Type B pancreatic cell (in vitro differentiated cells): Measurements from ENCODE around the gene CPD. TPM values are rescaled to one million over a fixed set of nuclear protein-coding genes. Genes with fewer than 3 reads are reported as not detected.
A peak's percentile ranks its signal among the peaks of the same experiment; 100 is the strongest.

ENCODE experiments used
- DNase-seq: peaks from one replicate; pipeline ENCODE4 v3.0.0; 2021; ENCODE audit warnings: mixed read lengths; ENCODE audit not compliant: unreplicated experiment; ENCODE audit errors: extremely low spot score
- H3K27ac Mint-ChIP-seq: 2 replicates; pipeline ENCODE4 v1.8.0; 2021; ENCODE audit warnings: mild to moderate bottlenecking, mixed read lengths
- H3K27me3 Mint-ChIP-seq: 2 replicates; pipeline ENCODE4 v1.8.0; 2021; ENCODE audit warnings: mixed read lengths
- H3K36me3 Mint-ChIP-seq: 2 replicates; pipeline ENCODE4 v1.8.0; 2021; ENCODE audit warnings: mixed read lengths
- H3K4me1 Mint-ChIP-seq: one replicate; pipeline ENCODE4 v1.8.0; 2021; ENCODE audit warnings: mixed read lengths; ENCODE audit not compliant: unreplicated experiment
- H3K4me3 Mint-ChIP-seq: 2 replicates; pipeline ENCODE4 v1.8.0; 2021; ENCODE audit warnings: mild to moderate bottlenecking, mixed read lengths
- H3K9me3 Mint-ChIP-seq: 2 replicates; pipeline ENCODE4 v1.8.0; 2021; ENCODE audit warnings: mixed read lengths
- long read RNA-seq: library from polyadenylated mRNA; unstranded; transcript quantifications from one replicate; pipeline ENCODE4 v2.0.0, GENCODE V29; 2020
- total RNA-seq: library from RNA; stranded (reverse); gene quantifications from 2 replicates; pipeline ENCODE4 v1.2.1, GENCODE V29; 2021; ENCODE audit warnings: low replicate concordance
- TF ChIP-seq, protein P1 (sequence below): fragments of 200-600 bp; sonication (generic); conservative IDR thresholded peaks from 2 replicates; pipeline ENCODE4 v1.5.0; 2021; ENCODE audit warnings: antibody characterized with exemption, mild to moderate bottlenecking

Gene CPD
- total RNA-seq: 56.2 and 71.2 TPM in 2 replicates
- long read RNA-seq, partial matches to known transcripts: 9 of 18 reads
- long read RNA-seq, other reads (novel, unspliced or antisense): 9 of 18 reads

DNA sequence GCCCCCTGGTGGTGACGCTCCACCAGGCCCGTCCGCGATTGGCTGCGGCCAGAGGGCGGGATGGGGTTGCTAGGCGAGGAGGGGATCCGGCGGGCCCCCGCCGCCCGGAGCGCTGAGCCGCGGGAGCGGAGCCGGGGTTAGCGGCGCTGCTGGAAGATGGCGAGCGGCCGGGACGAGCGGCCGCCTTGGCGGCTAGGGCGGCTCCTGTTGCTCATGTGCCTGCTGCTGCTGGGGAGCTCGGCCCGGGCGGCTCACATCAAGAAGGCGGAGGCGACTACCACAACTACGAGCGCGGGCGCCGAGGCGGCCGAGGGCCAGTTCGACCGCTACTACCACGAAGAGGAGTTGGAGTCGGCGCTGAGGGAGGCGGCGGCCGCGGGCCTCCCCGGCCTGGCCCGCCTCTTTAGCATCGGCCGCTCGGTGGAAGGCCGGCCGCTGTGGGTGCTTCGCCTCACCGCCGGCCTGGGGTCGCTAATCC lies at the start of gene CPD:
TSS of gene CPD (plus strand) at position 103 of the 478 bp plus-strand sequence. CDS start at position 157, 54 bp downstream.
- TF ChIP-seq, protein P1, sequence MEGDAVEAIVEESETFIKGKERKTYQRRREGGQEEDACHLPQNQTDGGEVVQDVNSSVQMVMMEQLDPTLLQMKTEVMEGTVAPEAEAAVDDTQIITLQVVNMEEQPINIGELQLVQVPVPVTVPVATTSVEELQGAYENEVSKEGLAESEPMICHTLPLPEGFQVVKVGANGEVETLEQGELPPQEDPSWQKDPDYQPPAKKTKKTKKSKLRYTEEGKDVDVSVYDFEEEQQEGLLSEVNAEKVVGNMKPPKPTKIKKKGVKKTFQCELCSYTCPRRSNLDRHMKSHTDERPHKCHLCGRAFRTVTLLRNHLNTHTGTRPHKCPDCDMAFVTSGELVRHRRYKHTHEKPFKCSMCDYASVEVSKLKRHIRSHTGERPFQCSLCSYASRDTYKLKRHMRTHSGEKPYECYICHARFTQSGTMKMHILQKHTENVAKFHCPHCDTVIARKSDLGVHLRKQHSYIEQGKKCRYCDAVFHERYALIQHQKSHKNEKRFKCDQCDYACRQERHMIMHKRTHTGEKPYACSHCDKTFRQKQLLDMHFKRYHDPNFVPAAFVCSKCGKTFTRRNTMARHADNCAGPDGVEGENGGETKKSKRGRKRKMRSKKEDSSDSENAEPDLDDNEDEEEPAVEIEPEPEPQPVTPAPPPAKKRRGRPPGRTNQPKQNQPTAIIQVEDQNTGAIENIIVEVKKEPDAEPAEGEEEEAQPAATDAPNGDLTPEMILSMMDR: no peak
- H3K9me3 Mint-ChIP-seq: no peaks in the 10 kb centered on the region
- peak within 1 kb of the TSS; percentile 92 for H3K4me3 Mint-ChIP-seq
- H3K27me3 Mint-ChIP-seq: no peaks in the 10 kb centered on the region
- H3K27ac Mint-ChIP-seq: peak within 1 kb of the TSS; percentile 86
- H3K4me1 Mint-ChIP-seq: peaks cover 50% of the 10 kb centered on the region
- peak; percentile 99 for DNase-seq
- peaks cover 3% of the 10 kb centered on the region for H3K36me3 Mint-ChIP-seq

DNA sequence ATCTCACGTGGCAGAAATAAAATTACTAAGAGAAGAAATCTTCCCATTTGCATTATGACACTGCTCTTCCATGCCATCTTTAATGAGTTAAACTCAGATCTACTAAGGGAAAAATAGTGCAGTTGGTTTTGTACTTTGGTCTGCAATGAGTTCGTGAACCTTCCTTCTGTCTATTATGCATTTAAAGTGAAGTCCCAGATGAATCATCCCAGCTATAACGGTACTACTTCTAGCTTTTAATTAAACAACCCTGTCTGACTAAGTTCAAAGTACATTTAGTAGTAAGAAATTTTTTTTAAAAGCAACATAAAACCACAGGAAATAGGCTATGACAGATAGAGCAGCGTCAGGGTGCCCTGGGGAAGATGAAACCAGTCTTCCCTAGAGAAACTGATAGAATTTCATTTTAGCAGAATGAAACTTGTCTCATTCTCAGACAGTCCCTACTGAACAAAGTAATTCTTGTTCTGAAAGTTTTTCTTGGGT lies 46.6 kb upstream of the CPD start:
- Mint-ChIP-seq H3K27ac (no peak overlapping the region), H3K9me3 (peaks cover 6% of the 10 kb centered on the region), H3K4me3 (peak overlapping the region; percentile 5), H3K27me3 (no peaks in the 10 kb centered on the region), H3K36me3 (no peaks in the 10 kb centered on the region), H3K4me1 (peaks cover 15% of the 10 kb centered on the region)
- no peak for DNase-seq
- TF ChIP-seq, protein P1: no peak

DNA sequence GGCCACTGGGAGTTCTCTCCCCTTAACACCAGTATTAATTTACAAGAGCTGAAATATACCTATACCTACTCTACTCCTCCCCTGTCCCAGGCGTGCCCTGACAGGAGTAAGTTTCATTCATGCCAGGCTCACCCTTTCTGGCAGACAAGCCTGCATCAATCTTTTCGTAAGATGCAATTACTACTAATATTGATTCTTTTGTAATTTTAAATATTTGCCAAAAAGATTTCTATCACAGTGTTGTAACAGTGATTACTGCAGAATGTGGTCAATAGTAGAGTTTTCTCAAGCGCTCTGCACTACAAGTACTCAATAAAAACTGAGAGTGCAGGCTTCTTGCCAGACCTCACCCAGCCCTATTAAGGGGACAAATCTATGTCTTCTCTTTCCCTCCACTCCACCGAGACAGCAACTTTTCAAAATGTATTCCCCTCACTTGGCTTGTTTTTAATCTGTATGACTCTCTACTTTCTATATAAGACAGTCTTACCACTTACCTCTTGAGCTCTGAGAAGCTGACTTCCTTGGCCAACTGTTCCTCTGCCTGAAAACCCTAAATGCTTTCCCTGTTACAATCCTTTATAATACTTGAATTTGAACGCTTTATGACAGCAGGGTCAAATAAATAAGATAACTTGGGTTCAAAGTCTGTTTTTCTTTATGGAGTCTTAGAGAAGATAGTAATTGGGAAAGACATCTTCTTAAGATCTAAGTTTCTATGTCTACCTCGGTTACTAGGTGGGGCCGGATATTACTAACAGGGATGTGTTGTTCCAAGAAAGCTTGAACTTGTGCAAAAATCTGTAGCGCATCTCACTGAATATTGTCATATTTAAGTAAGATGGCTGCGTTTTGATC lies 45.0 kb upstream of the CPD start, which contains the start of gene TMIGD1:
TSS of gene TMIGD1 (minus strand) at position 555 of the 858 bp plus-strand sequence. CDS start 1,924 bp downstream, outside the sequence.
- peaks cover 15% of the 10 kb centered on the region for H3K4me1 Mint-ChIP-seq
- peaks cover 6% of the 10 kb centered on the region for H3K9me3 Mint-ChIP-seq
- no peaks in the 10 kb centered on the region for H3K36me3 Mint-ChIP-seq
- no peak within 1 kb of the TSS for H3K27ac Mint-ChIP-seq
- no peaks in the 10 kb centered on the region for H3K27me3 Mint-ChIP-seq
- TF ChIP-seq, protein P1: no peak
- no peak within 1 kb of the TSS for H3K4me3 Mint-ChIP-seq
- DNase-seq: no peak

- TF ChIP-seq, protein P1: no peak
- no peak overlapping the region for H3K27ac Mint-ChIP-seq
These were observed 44.3 kb upstream of the CPD start for GRCh38 chr17:30334421-30334820.

DNA sequence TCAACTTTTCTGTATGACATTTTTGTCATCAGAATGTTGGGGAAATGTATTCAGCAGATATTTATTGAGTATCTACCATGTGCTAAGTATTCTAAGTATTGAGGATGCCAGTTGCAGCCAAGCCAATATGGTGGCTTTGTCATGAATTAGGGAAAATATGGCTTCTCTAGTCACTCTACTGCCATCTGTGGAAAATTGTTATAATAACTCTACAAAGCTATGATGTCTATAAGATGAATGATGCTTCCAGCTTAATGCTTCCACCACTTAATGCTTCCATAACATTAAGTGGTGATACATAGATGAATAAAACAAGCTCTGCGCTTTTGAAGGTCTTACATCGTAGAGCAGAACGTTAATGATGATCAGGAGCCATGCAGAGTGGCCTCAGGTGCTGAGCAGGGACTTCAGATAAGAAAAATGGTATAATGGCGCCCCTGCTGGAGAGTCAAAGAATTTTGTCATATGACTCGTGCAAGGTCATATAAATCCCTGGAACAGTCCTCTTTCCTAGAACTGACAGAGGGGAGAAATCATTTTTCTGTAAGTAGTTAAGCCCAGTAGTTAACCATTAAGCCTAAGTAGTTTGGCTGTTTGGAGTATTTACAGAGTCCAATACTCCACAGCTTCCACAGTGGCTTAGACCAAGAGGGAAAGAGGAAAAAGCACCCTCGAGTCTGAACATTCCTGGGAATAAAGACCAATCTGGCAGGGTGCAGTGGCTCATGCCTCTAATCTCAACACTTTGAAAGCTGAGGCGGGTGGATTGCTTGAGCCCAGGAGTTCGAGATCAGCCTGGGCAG lies 42.2 kb upstream of the CPD start:
- TF ChIP-seq, protein P1: peak; percentile 81
- Mint-ChIP-seq H3K27ac (peak overlapping the region; percentile 29), H3K9me3 (peaks cover 10% of the 10 kb centered on the region), H3K4me1 (peaks cover 27% of the 10 kb centered on the region), H3K27me3 (no peaks in the 10 kb centered on the region), H3K4me3 (no peak overlapping the region), H3K36me3 (no peaks in the 10 kb centered on the region)
- no peak for DNase-seq

More at GRCh38 chr17:30334421-30334820, 44.3 kb upstream of the CPD start:
- Mint-ChIP-seq H3K36me3 (no peaks in the 10 kb centered on the region), H3K27me3 (no peaks in the 10 kb centered on the region), H3K4me3 (no peak overlapping the region), H3K9me3 (peaks cover 6% of the 10 kb centered on the region), H3K4me1 (peaks cover 15% of the 10 kb centered on the region)
- DNase-seq: no peak
